Stomach smooth muscle (tissue), 2 donors: Measurements from ENCODE around the gene GGT5.

Experiments used
- H3K27ac ChIP-seq: one replicate; pipeline ENCODE4 v1.7.0; 2013; ENCODE audit warnings: mild to moderate bottlenecking, low read length, inconsistent platforms
- H3K27me3 ChIP-seq, 2 donors: one replicate each; pipeline ENCODE4 v1.7.0; 2013; ENCODE audit warnings: low read length in 2 of 2; ENCODE audit not compliant: insufficient read depth in 2 of 2, control insufficient read depth in 1 of 2
- H3K36me3 ChIP-seq, 2 donors: one replicate each; pipeline ENCODE4 v1.7.0; 2013; ENCODE audit warnings: low read length in 2 of 2; ENCODE audit not compliant: control insufficient read depth in 2 of 2, insufficient read depth in 2 of 2
- H3K4me1 ChIP-seq: one replicate; pipeline ENCODE4 v1.7.0; 2013; ENCODE audit warnings: low read length; ENCODE audit not compliant: control insufficient read depth, insufficient read depth
- H3K4me3 ChIP-seq, 2 donors: one replicate each; pipeline ENCODE4 v1.7.0; 2013; ENCODE audit warnings: low read length in 2 of 2
- H3K9ac ChIP-seq, 2 donors: one replicate each; pipeline ENCODE4 v1.7.0; 2013; ENCODE audit warnings: low read length in 2 of 2, mild to moderate bottlenecking in 1 of 2
- H3K9me3 ChIP-seq, 2 donors: one replicate each; pipeline ENCODE4 v1.7.0; 2013; ENCODE audit warnings: low read length in 2 of 2; ENCODE audit not compliant: control insufficient read depth in 2 of 2
- donor health status: healthy.
- donor health status: Pancreatic carcinoma.

Gene GGT5

GRCh38 chr22:24232725-24233124 lies 12.2 kb downstream of the GGT5 start:
- Histone ChIP-seq H3K4me1 (peaks cover 2% of the 10 kb centered on the region), H3K9me3 (no peaks in the 10 kb centered on the region), H3K27me3 (no peaks in the 10 kb centered on the region), H3K27ac (no peak overlapping the region), H3K4me3 (no peak overlapping the region), H3K9ac (no peak overlapping the region), H3K36me3 (no peaks in the 10 kb centered on the region)

GRCh38 chr22:24232124-24232523 lies 12.8 kb downstream of the GGT5 start:
- H3K27ac ChIP-seq: no peak overlapping the region
- H3K9ac ChIP-seq: no peak overlapping the region
- H3K27me3 ChIP-seq: no peaks in the 10 kb centered on the region
- peaks cover 2% of the 10 kb centered on the region for H3K4me1 ChIP-seq
- no peaks in the 10 kb centered on the region for H3K9me3 ChIP-seq
- no peaks in the 10 kb centered on the region for H3K36me3 ChIP-seq
- no peak overlapping the region for H3K4me3 ChIP-seq

GRCh38 chr22:24231706-24232105 lies 13.2 kb downstream of the GGT5 start:
- Histone ChIP-seq H3K27me3 (no peaks in the 10 kb centered on the region), H3K4me1 (peaks cover 2% of the 10 kb centered on the region), H3K4me3 (no peak overlapping the region), H3K27ac (no peak overlapping the region), H3K36me3 (no peaks in the 10 kb centered on the region), H3K9me3 (no peaks in the 10 kb centered on the region), H3K9ac (no peak overlapping the region)

GRCh38 chr22:24230911-24231656 lies 13.8 kb downstream of the GGT5 start:
- Histone ChIP-seq H3K4me1 (peaks cover 2% of the 10 kb centered on the region), H3K9me3 (no peaks in the 10 kb centered on the region), H3K36me3 (no peaks in the 10 kb centered on the region), H3K27ac (no peak overlapping the region), H3K4me3 (no peak overlapping the region), H3K9ac (no peak overlapping the region), H3K27me3 (no peaks in the 10 kb centered on the region)

GRCh38 chr22:24225951-24226350 lies 18.9 kb downstream of the GGT5 start:
- no peaks in the 10 kb centered on the region for H3K27me3 ChIP-seq
- no peak overlapping the region for H3K4me3 ChIP-seq
- H3K36me3 ChIP-seq: peaks cover 0 to 3% of the 10 kb centered on the region in 2 donors

GRCh38 chr22:24225044-24225601 lies 19.8 kb downstream of the GGT5 start:
- Histone ChIP-seq H3K36me3 (peaks cover 0 to 3% of the 10 kb centered on the region in 2 donors), H3K4me1 (no peaks in the 10 kb centered on the region), H3K27ac (no peak overlapping the region), H3K9ac (no peak overlapping the region), H3K4me3 (no peak overlapping the region), H3K9me3 (peaks cover 0 to 8% of the 10 kb centered on the region in 2 donors), H3K27me3 (no peaks in the 10 kb centered on the region)

More at GRCh38 chr22:24225951-24226350, 18.9 kb downstream of the GGT5 start:
- Histone ChIP-seq H3K9me3 (peaks cover 0 to 8% of the 10 kb centered on the region in 2 donors), H3K9ac (no peak overlapping the region), H3K27ac (no peak overlapping the region), H3K4me1 (no peaks in the 10 kb centered on the region)

GRCh38 chr22:24224468-24224867 lies 20.4 kb downstream of the GGT5 start:
- peaks cover 0 to 8% of the 10 kb centered on the region in 2 donors for H3K9me3 ChIP-seq
- no peaks in the 10 kb centered on the region for H3K27me3 ChIP-seq
- H3K4me3 ChIP-seq: no peak overlapping the region
- H3K36me3 ChIP-seq: peaks cover 0 to 3% of the 10 kb centered on the region in 2 donors
- H3K27ac ChIP-seq: no peak overlapping the region
- no peaks in the 10 kb centered on the region for H3K4me1 ChIP-seq
- H3K9ac ChIP-seq: no peak overlapping the region

- H3K4me1 ChIP-seq: no peaks in the 10 kb centered on the region
- no peak overlapping the region for H3K9ac ChIP-seq
- peaks cover 0 to 4% of the 10 kb centered on the region in 2 donors for H3K27me3 ChIP-seq
- H3K27ac ChIP-seq: no peak overlapping the region
- peaks cover 0 to 3% of the 10 kb centered on the region in 2 donors for H3K36me3 ChIP-seq
- H3K4me3 ChIP-seq: no peak overlapping the region
- peaks cover 0 to 3% of the 10 kb centered on the region in 2 donors for H3K9me3 ChIP-seq
Measured at GRCh38 chr22:24219750-24220149, 25.1 kb downstream of the GGT5 start.

GRCh38 chr22:24217384-24217783 lies 27.5 kb downstream of the GGT5 start:
- Histone ChIP-seq H3K27ac (no peak overlapping the region), H3K4me1 (no peaks in the 10 kb centered on the region), H3K36me3 (no peaks in the 10 kb centered on the region), H3K4me3 (no peak overlapping the region), H3K9ac (no peak overlapping the region), H3K27me3 (peaks cover 0 to 4% of the 10 kb centered on the region in 2 donors), H3K9me3 (no peaks in the 10 kb centered on the region)

- Histone ChIP-seq H3K9ac (no peak overlapping the region), H3K27ac (no peak overlapping the region), H3K4me1 (no peaks in the 10 kb centered on the region), H3K4me3 (no peak overlapping the region), H3K36me3 (no peaks in the 10 kb centered on the region), H3K27me3 (peaks cover 0 to 4% of the 10 kb centered on the region in 2 donors), H3K9me3 (no peaks in the 10 kb centered on the region)
Measured at GRCh38 chr22:24216541-24217209, 28.2 kb downstream of the GGT5 start.
